ENCODE results near the gene ZNF398. TPM values are rescaled to one million over a fixed set of nuclear protein-coding genes. Genes with fewer than 3 reads are reported as not detected.

Gene ZNF398
- total and polyA plus RNA-seq, 9 of the 15 experiments (the other 6 are each of a cell fraction or from before 2014, with no cell fraction given), result 4.0 to 18.6 (median 10.4) TPM

DNA sequence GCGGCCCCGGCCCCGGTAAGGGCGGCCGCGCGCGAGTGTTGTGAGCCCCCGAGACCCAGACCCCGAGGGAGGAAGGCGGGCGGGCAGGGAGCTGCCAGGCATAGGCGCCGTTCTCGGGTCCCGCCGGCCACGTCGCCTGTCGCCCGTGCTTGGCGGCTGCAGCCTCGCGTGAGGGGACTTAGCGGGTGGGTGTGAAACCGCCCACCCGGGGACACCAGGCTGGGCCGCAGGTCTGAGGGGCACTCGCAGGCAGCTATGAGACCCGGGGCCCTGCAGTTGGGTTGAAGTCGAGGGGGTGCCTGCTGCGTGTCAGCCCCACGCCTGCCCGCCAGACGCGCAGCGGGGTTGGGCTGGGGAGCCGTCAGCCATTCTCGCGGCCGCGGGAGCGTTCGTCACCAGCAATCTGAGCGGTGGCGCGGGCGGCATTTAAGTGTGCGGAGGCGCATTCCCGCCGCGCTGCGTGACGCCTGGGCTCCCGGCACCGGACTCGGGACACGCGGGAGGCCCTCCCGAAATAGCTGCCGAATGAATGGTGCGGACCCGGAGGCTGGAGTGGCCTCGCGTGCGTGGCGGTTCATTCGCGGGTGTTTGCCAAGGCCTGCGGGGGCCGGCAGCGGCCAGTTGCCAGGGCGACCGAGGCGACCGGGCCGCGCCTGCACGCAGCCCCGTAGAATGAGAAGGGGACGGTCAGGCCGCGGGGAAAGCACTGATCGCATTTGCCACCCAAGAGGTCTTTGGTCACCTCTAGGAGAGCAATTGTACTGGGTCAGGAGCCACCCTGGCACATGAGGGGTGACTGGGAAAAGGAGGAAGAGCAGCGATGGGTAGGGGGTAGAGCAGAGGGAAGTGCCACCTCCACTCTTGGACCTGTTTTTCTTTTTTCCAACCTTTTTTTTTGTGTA, 750 bp downstream of the ZNF398 start (continued):
- TF ChIP-seq ARID3B (CRISPR knock-in tag; IDR thresholded peaks at IDR 0.05; ENCODE audit: borderline replicate concordance) (0 out of 2 replicates have a peak, but pooled peaks have one; percentile 47), SRSF3 (IDR thresholded peaks at IDR 0.05; ENCODE audit: insufficient read depth, low read length) (0 out of 2 replicates have a peak, but pooled peaks have one; percentile 15), EP400 (IDR thresholded peaks at IDR 0.05) (peak; percentile 50; the same call in 1 of the 2 replicates), RNF2 (IDR thresholded peaks at IDR 0.05) (0 out of 2 replicates have a peak, but pooled peaks have one; percentile 4), CEBPG (CRISPR knock-in tag; IDR thresholded peaks at IDR 0.05) (peak; percentile 35; the same call in 1 of the 2 replicates), CEBPG (tag; conservative IDR thresholded peaks at IDR 0.05 in 1 of 2, IDR thresholded peaks at IDR 0.05 in 1 of 2) (no peak), FIP1L1 (IDR thresholded peaks at IDR 0.05; ENCODE audit: low read depth, low read length, poor library complexity, severe bottlenecking) (peak; percentile 83), EGR1 (conservative IDR thresholded peaks at IDR 0.05) (peak; percentile 92), NR2C2 (CRISPR knock-in tag; IDR thresholded peaks at IDR 0.05) (no peak), NR2C2 (tag; IDR thresholded peaks at IDR 0.05) (no peak), SNIP1 (IDR thresholded peaks at IDR 0.05; ENCODE audit: low read depth) (no peak), POLR2G (IDR thresholded peaks at IDR 0.05; ENCODE audit: low read depth, low read length) (peak; percentile 75), ZBTB9 (CRISPR knock-in tag; IDR thresholded peaks at IDR 0.05) (peak; percentile 64; the same call in 1 of the 2 replicates)

Measured in K562 (cell line).